Measurements from ENCODE around the gene PPA1. TPM values are rescaled to one million over a fixed set of nuclear protein-coding genes. Genes with fewer than 3 reads are reported as not detected.

PPA1 gene
- total and polyA plus RNA-seq, 12 donors, result 96.9 to 600 (median 162) TPM

DNA sequence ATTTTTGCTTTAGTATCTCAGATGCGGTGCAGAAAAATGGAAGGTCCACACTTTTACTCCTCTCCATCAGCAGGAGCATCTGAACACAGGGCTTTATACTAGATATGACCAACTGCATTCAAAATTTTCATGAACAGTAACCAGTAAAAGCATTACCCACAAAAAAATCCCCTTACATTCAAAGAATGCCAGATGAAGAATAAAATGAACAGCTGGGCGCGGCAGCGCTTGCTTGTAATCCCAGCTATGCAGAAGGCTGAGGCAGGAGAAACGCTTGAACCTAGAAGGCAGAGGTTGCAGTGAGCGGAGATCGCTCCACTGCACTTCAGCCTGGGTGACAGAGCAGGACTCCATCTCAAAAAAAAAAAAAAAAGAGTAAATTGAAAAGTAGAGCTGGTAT lies 66.0 kb downstream of the PPA1 start:
- Histone ChIP-seq H3K4me3 (no peak overlapping the region), H3K27me3 (no peaks in the 10 kb centered on the region), H3K27ac (no peak overlapping the region), H3K36me3 (replicated peaks in 1 of 2) (peaks cover 0 to 11% of the 10 kb centered on the region in 2 donors), H3K9me3 (replicated peaks in 1 of 3) (no peaks in the 10 kb centered on the region), H3K4me1 (replicated peaks in 1 of 2) (peaks cover 22 to 63% of the 10 kb centered on the region in 2 donors)
- TF ChIP-seq POLR2A (IDR thresholded peaks at IDR 0.05), result no peak
- TF ChIP-seq, protein P1, sequence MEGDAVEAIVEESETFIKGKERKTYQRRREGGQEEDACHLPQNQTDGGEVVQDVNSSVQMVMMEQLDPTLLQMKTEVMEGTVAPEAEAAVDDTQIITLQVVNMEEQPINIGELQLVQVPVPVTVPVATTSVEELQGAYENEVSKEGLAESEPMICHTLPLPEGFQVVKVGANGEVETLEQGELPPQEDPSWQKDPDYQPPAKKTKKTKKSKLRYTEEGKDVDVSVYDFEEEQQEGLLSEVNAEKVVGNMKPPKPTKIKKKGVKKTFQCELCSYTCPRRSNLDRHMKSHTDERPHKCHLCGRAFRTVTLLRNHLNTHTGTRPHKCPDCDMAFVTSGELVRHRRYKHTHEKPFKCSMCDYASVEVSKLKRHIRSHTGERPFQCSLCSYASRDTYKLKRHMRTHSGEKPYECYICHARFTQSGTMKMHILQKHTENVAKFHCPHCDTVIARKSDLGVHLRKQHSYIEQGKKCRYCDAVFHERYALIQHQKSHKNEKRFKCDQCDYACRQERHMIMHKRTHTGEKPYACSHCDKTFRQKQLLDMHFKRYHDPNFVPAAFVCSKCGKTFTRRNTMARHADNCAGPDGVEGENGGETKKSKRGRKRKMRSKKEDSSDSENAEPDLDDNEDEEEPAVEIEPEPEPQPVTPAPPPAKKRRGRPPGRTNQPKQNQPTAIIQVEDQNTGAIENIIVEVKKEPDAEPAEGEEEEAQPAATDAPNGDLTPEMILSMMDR (IDR thresholded peaks at IDR 0.05), result no peak
- no peak for DNase-seq
- WGBS, 4 donors, result 87 to 92% (median 90%) methylated on average over 7 of the region's 7 CpGs
- intact Hi-C loops (cut with DNase I), result no loop called here

- no peak for DNase-seq
- 67 to 72% (median 70%) methylated on average over 3 of the region's 3 CpGs for WGBS, 4 donors
- Histone ChIP-seq H3K4me3 (no peak overlapping the region), H3K36me3 (replicated peaks in 1 of 2) (peaks cover 0 to 11% of the 10 kb centered on the region in 2 donors), H3K9me3 (replicated peaks in 1 of 3) (no peaks in the 10 kb centered on the region), H3K27ac (no peak overlapping the region), H3K27me3 (no peaks in the 10 kb centered on the region), H3K4me1 (replicated peaks in 1 of 2) (peaks cover 27 to 70% of the 10 kb centered on the region in 2 donors)
- intact Hi-C loops (cut with DNase I), result no loop called here
- TF ChIP-seq, protein P1 (IDR thresholded peaks at IDR 0.05), result no peak
Observed at GRCh38 chr10:70166394-70166793, 66.8 kb downstream of the PPA1 start.

DNA sequence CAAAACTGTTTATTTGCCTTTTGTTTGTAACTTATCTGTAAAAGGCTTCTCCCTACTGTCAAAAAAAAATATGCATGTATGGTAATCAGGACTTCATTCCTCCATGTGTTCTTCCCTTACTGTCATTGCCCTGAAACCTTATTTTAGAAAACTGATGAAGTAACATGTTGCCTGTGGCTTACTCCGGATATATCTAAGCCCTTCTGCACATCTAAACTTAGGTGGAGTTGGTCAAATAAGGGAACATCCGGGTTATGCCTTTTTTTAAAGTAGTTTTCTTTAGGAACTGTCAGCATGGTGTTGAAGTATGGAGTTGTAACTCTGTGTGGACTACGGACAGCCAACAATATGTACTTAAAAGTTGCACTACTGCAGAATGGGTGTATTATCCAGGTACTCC lies 69.1 kb downstream of the PPA1 start:
- TF ChIP-seq POLR2A (IDR thresholded peaks at IDR 0.05), result no peak
- TF ChIP-seq, protein P1 (IDR thresholded peaks at IDR 0.05), result no peak
- no peaks in the 10 kb centered on the region for H3K27me3 ChIP-seq
- no peak for DNase-seq
- no peaks in the 10 kb centered on the region for H3K9me3 ChIP-seq (replicated peaks in 1 of 3)
- WGBS, 4 donors, result 56 to 66% (median 61%) methylated on average over 3 of the region's 3 CpGs
- peaks cover 0 to 31% of the 10 kb centered on the region in 2 donors for H3K36me3 ChIP-seq (replicated peaks in 1 of 2)
- H3K4me1 ChIP-seq (replicated peaks in 1 of 2), result peaks cover 25 to 72% of the 10 kb centered on the region in 2 donors
- intact Hi-C loops (cut with DNase I), result no loop called here
- H3K4me3 ChIP-seq, result no peak overlapping the region
- no peak overlapping the region for H3K27ac ChIP-seq

DNA sequence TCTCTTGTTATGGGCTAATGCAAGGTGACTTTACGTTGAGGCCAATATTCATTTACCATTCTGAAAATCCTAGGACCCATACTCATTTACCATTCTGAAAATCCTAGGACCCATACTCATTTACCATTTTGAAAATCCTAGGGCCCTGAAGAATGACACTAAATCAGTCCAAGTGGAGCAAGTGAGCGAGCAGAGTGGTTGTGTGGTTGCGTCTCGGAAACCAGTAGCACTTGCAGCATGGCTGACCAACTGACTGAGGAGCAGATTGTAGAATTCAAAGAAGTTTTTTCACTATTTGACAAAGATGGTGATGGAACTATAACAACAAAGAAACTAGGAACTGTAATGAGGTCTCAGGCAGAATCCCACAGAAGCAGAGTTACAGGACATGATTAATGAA lies 69.8 kb downstream of the PPA1 start:
- H3K9me3 ChIP-seq (replicated peaks in 1 of 3), result no peaks in the 10 kb centered on the region
- no peak for DNase-seq
- H3K36me3 ChIP-seq (replicated peaks in 1 of 2), result peaks cover 0 to 35% of the 10 kb centered on the region in 2 donors
- H3K4me1 ChIP-seq (replicated peaks in 1 of 2), result peaks cover 20 to 71% of the 10 kb centered on the region in 2 donors
- no peaks in the 10 kb centered on the region for H3K27me3 ChIP-seq
- intact Hi-C loops (cut with DNase I), result no loop called here
- peak overlapping the region in 1 of 5 donors; percentile 5 for H3K27ac ChIP-seq
- 95 to 97% (median 96%) methylated on average over 4 of the region's 4 CpGs for WGBS, 4 donors
- H3K4me3 ChIP-seq, result no peak overlapping the region
- TF ChIP-seq POLR2A (IDR thresholded peaks at IDR 0.05), result no peak
- TF ChIP-seq, protein P1 (IDR thresholded peaks at IDR 0.05), result no peak
